NCI-H2081 treated with DMSO at 0.1 percent for 48 hours (cell line): ENCODE data around the gene MOSMO.

Experiments used
- DNase-seq: peaks from one replicate; lab custom pipeline; 2025; lab: John Stamatoyannopoulos, UW

The MOSMO gene

GRCh38 chr16:22050963-22051362 is 43.1 kb downstream of the MOSMO start:
- no peak for DNase-seq

GRCh38 chr16:22052980-22053379 is 45.1 kb downstream of the MOSMO start:
- DNase-seq: no peak

GRCh38 chr16:22053921-22054341 is 46.0 kb downstream of the MOSMO start:
- no peak for DNase-seq

- DNase-seq: no peak
Observed at GRCh38 chr16:22054847-22055590, 47.1 kb downstream of the MOSMO start.

- DNase-seq: no peak
Observed at GRCh38 chr16:22055881-22056280, 48.0 kb downstream of the MOSMO start.

GRCh38 chr16:22063888-22064467 is 56.1 kb downstream of the MOSMO start:
- DNase-seq: no peak

GRCh38 chr16:22065252-22065651 is 57.3 kb downstream of the MOSMO start:
- no peak for DNase-seq

- DNase-seq: no peak
Observed at GRCh38 chr16:22070361-22071330, 62.7 kb downstream of the MOSMO start.

GRCh38 chr16:22071331-22071910 is 63.5 kb downstream of the MOSMO start:
- no peak for DNase-seq

- no peak for DNase-seq
Observed at GRCh38 chr16:22073350-22073749, 65.4 kb downstream of the MOSMO start.

- no peak for DNase-seq
Observed at GRCh38 chr16:22075043-22075757, 67.3 kb downstream of the MOSMO start.

GRCh38 chr16:22075776-22076175 is 67.9 kb downstream of the MOSMO start:
- no peak for DNase-seq

- no peak for DNase-seq
Observed at GRCh38 chr16:22077700-22078313, 69.9 kb downstream of the MOSMO start.

GRCh38 chr16:22078656-22079055 is 70.7 kb downstream of the MOSMO start:
- no peak for DNase-seq

GRCh38 chr16:22081050-22081449 is 73.1 kb downstream of the MOSMO start:
- DNase-seq: no peak

GRCh38 chr16:22086440-22086839 is 78.5 kb downstream of the MOSMO start:
- no peak for DNase-seq

- DNase-seq: no peak
Observed at GRCh38 chr16:22088642-22089041, 80.7 kb downstream of the MOSMO start.

GRCh38 chr16:22089910-22090309 is 82.0 kb downstream of the MOSMO start:
- no peak for DNase-seq

- DNase-seq: no peak
Observed at GRCh38 chr16:22091721-22092120, 83.8 kb downstream of the MOSMO start.

- no peak for DNase-seq
Observed at GRCh38 chr16:22092143-22092933, 84.4 kb downstream of the MOSMO start, which contains the start of gene VWA3A. TSS of gene VWA3A (plus strand) at chr16:22092541. CDS start at chr16:22092638, 97 bp downstream.
